WTC11 (cell line): Measurements from ENCODE around the gene ACBD7.

Experiments
- TF ChIP-seq, protein P1 (sequence below): sonication (generic); formaldehyde crosslinking; IDR thresholded peaks from 2 replicates; pipeline ENCODE4 v1.8.0; 2023; ENCODE audit warnings: mild to moderate bottlenecking, missing genetic modification reagents
- TF ChIP-seq, protein P2 (sequence below): sonication (generic); formaldehyde crosslinking; IDR thresholded peaks from 2 replicates; pipeline ENCODE4 v1.8.1; 2023; ENCODE audit warnings: mild to moderate bottlenecking, missing genetic modification reagents

GRCh38 chr10:15058689-15059088 is 29.9 kb downstream of the ACBD7 start:
- TF ChIP-seq, protein P1, sequence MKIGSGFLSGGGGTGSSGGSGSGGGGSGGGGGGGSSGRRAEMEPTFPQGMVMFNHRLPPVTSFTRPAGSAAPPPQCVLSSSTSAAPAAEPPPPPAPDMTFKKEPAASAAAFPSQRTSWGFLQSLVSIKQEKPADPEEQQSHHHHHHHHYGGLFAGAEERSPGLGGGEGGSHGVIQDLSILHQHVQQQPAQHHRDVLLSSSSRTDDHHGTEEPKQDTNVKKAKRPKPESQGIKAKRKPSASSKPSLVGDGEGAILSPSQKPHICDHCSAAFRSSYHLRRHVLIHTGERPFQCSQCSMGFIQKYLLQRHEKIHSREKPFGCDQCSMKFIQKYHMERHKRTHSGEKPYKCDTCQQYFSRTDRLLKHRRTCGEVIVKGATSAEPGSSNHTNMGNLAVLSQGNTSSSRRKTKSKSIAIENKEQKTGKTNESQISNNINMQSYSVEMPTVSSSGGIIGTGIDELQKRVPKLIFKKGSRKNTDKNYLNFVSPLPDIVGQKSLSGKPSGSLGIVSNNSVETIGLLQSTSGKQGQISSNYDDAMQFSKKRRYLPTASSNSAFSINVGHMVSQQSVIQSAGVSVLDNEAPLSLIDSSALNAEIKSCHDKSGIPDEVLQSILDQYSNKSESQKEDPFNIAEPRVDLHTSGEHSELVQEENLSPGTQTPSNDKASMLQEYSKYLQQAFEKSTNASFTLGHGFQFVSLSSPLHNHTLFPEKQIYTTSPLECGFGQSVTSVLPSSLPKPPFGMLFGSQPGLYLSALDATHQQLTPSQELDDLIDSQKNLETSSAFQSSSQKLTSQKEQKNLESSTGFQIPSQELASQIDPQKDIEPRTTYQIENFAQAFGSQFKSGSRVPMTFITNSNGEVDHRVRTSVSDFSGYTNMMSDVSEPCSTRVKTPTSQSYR (CRISPR knock-in tag), result no peak
- TF ChIP-seq, protein P2, sequence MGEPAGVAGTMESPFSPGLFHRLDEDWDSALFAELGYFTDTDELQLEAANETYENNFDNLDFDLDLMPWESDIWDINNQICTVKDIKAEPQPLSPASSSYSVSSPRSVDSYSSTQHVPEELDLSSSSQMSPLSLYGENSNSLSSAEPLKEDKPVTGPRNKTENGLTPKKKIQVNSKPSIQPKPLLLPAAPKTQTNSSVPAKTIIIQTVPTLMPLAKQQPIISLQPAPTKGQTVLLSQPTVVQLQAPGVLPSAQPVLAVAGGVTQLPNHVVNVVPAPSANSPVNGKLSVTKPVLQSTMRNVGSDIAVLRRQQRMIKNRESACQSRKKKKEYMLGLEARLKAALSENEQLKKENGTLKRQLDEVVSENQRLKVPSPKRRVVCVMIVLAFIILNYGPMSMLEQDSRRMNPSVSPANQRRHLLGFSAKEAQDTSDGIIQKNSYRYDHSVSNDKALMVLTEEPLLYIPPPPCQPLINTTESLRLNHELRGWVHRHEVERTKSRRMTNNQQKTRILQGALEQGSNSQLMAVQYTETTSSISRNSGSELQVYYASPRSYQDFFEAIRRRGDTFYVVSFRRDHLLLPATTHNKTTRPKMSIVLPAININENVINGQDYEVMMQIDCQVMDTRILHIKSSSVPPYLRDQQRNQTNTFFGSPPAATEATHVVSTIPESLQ (CRISPR knock-in tag), result no peak
